H9 (cell line): ENCODE results near the gene CST6. TPM values are rescaled to one million over a fixed set of nuclear protein-coding genes. Genes with fewer than 3 reads are reported as not detected.

Source experiments
- DNase-seq: peaks from one replicate; pipeline ENCODE4 v3.0.0-alpha.2; 2017
- H2AFZ ChIP-seq: one replicate; pipeline ENCODE4 v1.6.1; 2013; ENCODE audit warnings: mild to moderate bottlenecking, low read length, control low read depth, moderate library complexity
- H2AK5ac ChIP-seq: 2 replicates; pipeline ENCODE4 v1.6.1; 2013; ENCODE audit warnings: low read length, control low read depth, mixed read lengths; ENCODE audit not compliant: insufficient read length
- H2BK120ac ChIP-seq: one replicate; pipeline ENCODE4 v1.6.1; 2013; ENCODE audit warnings: low read depth, mild to moderate bottlenecking, low read length, control low read depth, inconsistent platforms; ENCODE audit not compliant: poor library complexity, severe bottlenecking
- H2BK12ac ChIP-seq: 2 replicates; pipeline ENCODE4 v1.6.1; 2013; ENCODE audit warnings: low read length, control low read depth, mixed read lengths, low read depth; ENCODE audit not compliant: insufficient read length
- H2BK15ac ChIP-seq: 2 replicates; pipeline ENCODE4 v1.6.1; 2013; ENCODE audit warnings: low read depth, low read length, control low read depth
- H2BK20ac ChIP-seq: one replicate; pipeline ENCODE4 v1.6.1; 2013; ENCODE audit warnings: low read depth, mild to moderate bottlenecking, low read length, control low read depth, inconsistent platforms; ENCODE audit not compliant: poor library complexity, severe bottlenecking
- H2BK5ac ChIP-seq: 2 replicates; pipeline ENCODE4 v1.6.1; 2013; ENCODE audit warnings: low read length, control low read depth, mixed read lengths; ENCODE audit not compliant: insufficient read length
- H3K14ac ChIP-seq: 2 replicates; pipeline ENCODE4 v1.6.1; 2013; ENCODE audit warnings: low read length, control low read depth; ENCODE audit not compliant: insufficient read depth
- H3K18ac ChIP-seq: 2 replicates; pipeline ENCODE4 v1.6.1; 2013; ENCODE audit warnings: low read depth, mild to moderate bottlenecking, mixed read lengths, low read length, control low read depth; ENCODE audit not compliant: insufficient read length
- H3K23ac ChIP-seq: 2 replicates; pipeline ENCODE4 v1.6.1; 2013; ENCODE audit warnings: low read length, control low read depth, mixed read lengths, low read depth; ENCODE audit not compliant: insufficient read length
- H3K23me2 ChIP-seq: 2 replicates; pipeline ENCODE4 v1.6.1; 2013; ENCODE audit warnings: low read depth, mild to moderate bottlenecking, mixed read lengths, low read length, control low read depth; ENCODE audit not compliant: insufficient read length, poor library complexity, severe bottlenecking
- H3K27ac ChIP-seq: 2 replicates; pipeline ENCODE4 v1.5.1; 2013; ENCODE audit warnings: low read length, control low read depth, mixed read lengths, low read depth; ENCODE audit not compliant: insufficient read length
- H3K27me3 ChIP-seq: 2 replicates; pipeline ENCODE4 v1.6.1; 2013; ENCODE audit warnings: low read length, control low read depth, inconsistent platforms; ENCODE audit not compliant: insufficient read depth
- H3K4ac ChIP-seq: 2 replicates; pipeline ENCODE4 v1.6.1; 2013; ENCODE audit warnings: low read depth, mild to moderate bottlenecking, control low read depth, inconsistent platforms, low read length, moderate library complexity
- H3K4me1 ChIP-seq: 2 replicates; pipeline ENCODE4 v1.6.1; 2013; ENCODE audit warnings: low read length, control low read depth, inconsistent platforms; ENCODE audit not compliant: insufficient read depth
- H3K4me2 ChIP-seq: 2 replicates; pipeline ENCODE4 v1.6.1; 2013; ENCODE audit warnings: low read length, control low read depth, mixed read lengths; ENCODE audit not compliant: insufficient read length, insufficient read depth
- H3K56ac ChIP-seq: 2 replicates; pipeline ENCODE4 v1.6.1; 2013; ENCODE audit warnings: low read depth, mild to moderate bottlenecking, mixed read lengths, low read length, control low read depth; ENCODE audit not compliant: insufficient read length
- H3K79me1 ChIP-seq: 2 replicates; pipeline ENCODE4 v1.6.1; 2013; ENCODE audit warnings: low read depth, mild to moderate bottlenecking, moderate library complexity, low read length, control low read depth, inconsistent platforms; ENCODE audit not compliant: insufficient read depth, poor library complexity, severe bottlenecking
- H3K79me2 ChIP-seq: 2 replicates; pipeline ENCODE4 v1.6.1; 2013; ENCODE audit warnings: low read length, control low read depth, inconsistent platforms; ENCODE audit not compliant: insufficient read depth
- H3K9ac ChIP-seq: 2 replicates; pipeline ENCODE4 v1.6.1; 2013; ENCODE audit warnings: low read length, control low read depth, mixed read lengths; ENCODE audit not compliant: insufficient read length; ENCODE audit errors: extremely low read depth
- H3K9me3 ChIP-seq: one replicate; pipeline ENCODE4 v1.6.1; 2013; ENCODE audit warnings: low read depth, low read length, inconsistent platforms; ENCODE audit not compliant: control insufficient read depth
- H3T11ph ChIP-seq: one replicate; pipeline ENCODE4 v1.6.1; 2013; ENCODE audit warnings: mild to moderate bottlenecking, low read length, control low read depth, inconsistent platforms
- H4K20me1 ChIP-seq: one replicate; pipeline ENCODE4 v1.6.1; 2013; ENCODE audit not compliant: control insufficient read depth, insufficient read length, insufficient read depth
- H4K5ac ChIP-seq: 2 replicates; pipeline ENCODE4 v1.6.1; 2013; ENCODE audit warnings: low read depth, mild to moderate bottlenecking, mixed read lengths, low read length, control low read depth; ENCODE audit not compliant: insufficient read length
- H4K8ac ChIP-seq: replicated peaks from 2 replicates; pipeline ENCODE4 v1.6.1; 2013; ENCODE audit warnings: low read length, control low read depth, mixed read lengths, low read depth; ENCODE audit not compliant: insufficient read length
- H4K91ac ChIP-seq: 2 replicates; pipeline ENCODE4 v1.6.1; 2013; ENCODE audit warnings: low read depth, mild to moderate bottlenecking, moderate library complexity, mixed read lengths, low read length, control low read depth; ENCODE audit not compliant: insufficient read length
- H3K27ac Mint-ChIP-seq, 3 experiments: 2 replicates in 2 of 3; 3 replicates in 1 of 3; pipeline ENCODE4 v1.8.0; 2020 to 2021; ENCODE audit warnings: mixed read lengths in 3 of 3, mild to moderate bottlenecking in 1 of 3, moderate library complexity in 1 of 3
- H3K27me3 Mint-ChIP-seq: 2 replicates; pipeline ENCODE4 v1.8.0; 2021; ENCODE audit warnings: low read depth, mild to moderate bottlenecking, moderate library complexity, mixed read lengths
- H3K36me3 Mint-ChIP-seq, 3 experiments: 2 replicates in 2 of 3; 3 replicates in 1 of 3; pipeline ENCODE4 v1.8.0; 2020 to 2021; ENCODE audit warnings: low read depth in 3 of 3, mixed read lengths in 3 of 3; ENCODE audit not compliant: insufficient read depth in 1 of 3
- H3K4me1 Mint-ChIP-seq, 2 experiments: 2 replicates each; pipeline ENCODE4 v1.8.0; 2020; ENCODE audit warnings: mixed read lengths in 2 of 2
- H3K4me3 Mint-ChIP-seq, 2 experiments: 2 replicates in 1 of 2; 3 replicates in 1 of 2; pipeline ENCODE4 v1.8.0; 2020 to 2021; ENCODE audit warnings: mild to moderate bottlenecking in 2 of 2, mixed read lengths in 2 of 2, moderate library complexity in 1 of 2
- H3K9me3 Mint-ChIP-seq, 2 experiments: 2 replicates in 1 of 2; 3 replicates in 1 of 2; pipeline ENCODE4 v1.8.0; 2020; ENCODE audit warnings: mild to moderate bottlenecking in 2 of 2, mixed read lengths in 2 of 2, moderate library complexity in 1 of 2
- CTCF ChIP-seq: fragments of 200-600 bp; sonication (generic); conservative IDR thresholded peaks from 3 replicates; pipeline ENCODE4 v1.8.0; 2021; ENCODE audit warnings: antibody characterized with exemption, mild to moderate bottlenecking
- WGBS: extraction: QIAGEN DNeasy Blood & Tissue Kit; methylation state at CpG from one replicate; pipeline ENCODE4 v1.1.7; 2013; ENCODE audit warnings: missing lambda C conversion rate, low lambda C conversion rate, mixed read lengths; ENCODE audit not compliant: insufficient read length; ENCODE audit errors: extremely low coverage; 5-methylcytosine and 5-hydroxymethylcytosine counted together
- total RNA-seq: library from RNA; stranded (reverse); gene quantifications from 2 replicates; pipeline ENCODE4 v1.2.1, GENCODE V29; 2021

CST6 gene
- total RNA-seq, 1 experiment from 2014 or later: not detected

GRCh38 chr11:65965986-65966762 is 45.6 kb upstream of the CST6 start:
- H3K79me2 ChIP-seq: peaks cover 10% of the 10 kb centered on the region; the same call in 1 of the 2 replicates
- no peak for TF ChIP-seq CTCF
- peaks cover 3% of the 10 kb centered on the region; the same call in 1 of the 2 replicates for H3K4me1 ChIP-seq
- H4K8ac ChIP-seq: no peak overlapping the region
- H2BK20ac ChIP-seq: no peak overlapping the region
- Mint-ChIP-seq H3K27me3 (no peaks in the 10 kb centered on the region), H3K9me3 (no peaks in the 10 kb centered on the region; a peak in 1 of 5 replicates), H3K4me1 (peaks cover 17% of the 10 kb centered on the region in 2 experiments), H3K4me3 (peak overlapping the region in 1 of 2 experiments; percentile 58; a peak in 2 of 5 replicates), H3K27ac (no peak overlapping the region; a peak in 1 of 7 replicates), H3K36me3 (peaks cover 46 to 72% (median 69%) of the 10 kb centered on the region in 3 experiments)
- no peaks in the 10 kb centered on the region for H4K20me1 ChIP-seq
- H2BK12ac ChIP-seq: no peak overlapping the region
- WGBS: no CpG with 5 or more reads among the region's 36 CpGs
- no peak overlapping the region for H3T11ph ChIP-seq
- H2BK120ac ChIP-seq: no peak overlapping the region
- H4K91ac ChIP-seq: no peak overlapping the region
- no peak for DNase-seq
- H2BK5ac ChIP-seq: no peak overlapping the region
- H3K14ac ChIP-seq: no peak overlapping the region; the same call in 1 of the 2 replicates
- no peak overlapping the region for H3K23ac ChIP-seq
- no peak overlapping the region for H2AK5ac ChIP-seq
- no peak overlapping the region for H3K27ac ChIP-seq
- no peak overlapping the region for H4K5ac ChIP-seq
- H3K23me2 ChIP-seq: peaks cover under 1% of the 10 kb centered on the region
- H3K4me2 ChIP-seq: no peak overlapping the region
- no peaks in the 10 kb centered on the region for H3K27me3 ChIP-seq
- no peak overlapping the region for H3K9ac ChIP-seq
- no peak overlapping the region for H3K18ac ChIP-seq
- no peak overlapping the region for H2BK15ac ChIP-seq
- H3K56ac ChIP-seq: no peak overlapping the region
- H2AFZ ChIP-seq: no peak overlapping the region
- no peak overlapping the region for H3K4ac ChIP-seq
- H3K9me3 ChIP-seq: no peaks in the 10 kb centered on the region
- H3K79me1 ChIP-seq: peaks cover 5% of the 10 kb centered on the region
